Limb (tissue), 2 donors: ENCODE data around the gene CKAP5.

ENCODE experiments used
- DNase-seq, 2 donors: peaks; one replicate each; pipeline ENCODE4 v3.0.0-alpha.2; 2016; ENCODE audit errors: extremely low spot score in 2 of 2

The CKAP5 gene

DNA sequence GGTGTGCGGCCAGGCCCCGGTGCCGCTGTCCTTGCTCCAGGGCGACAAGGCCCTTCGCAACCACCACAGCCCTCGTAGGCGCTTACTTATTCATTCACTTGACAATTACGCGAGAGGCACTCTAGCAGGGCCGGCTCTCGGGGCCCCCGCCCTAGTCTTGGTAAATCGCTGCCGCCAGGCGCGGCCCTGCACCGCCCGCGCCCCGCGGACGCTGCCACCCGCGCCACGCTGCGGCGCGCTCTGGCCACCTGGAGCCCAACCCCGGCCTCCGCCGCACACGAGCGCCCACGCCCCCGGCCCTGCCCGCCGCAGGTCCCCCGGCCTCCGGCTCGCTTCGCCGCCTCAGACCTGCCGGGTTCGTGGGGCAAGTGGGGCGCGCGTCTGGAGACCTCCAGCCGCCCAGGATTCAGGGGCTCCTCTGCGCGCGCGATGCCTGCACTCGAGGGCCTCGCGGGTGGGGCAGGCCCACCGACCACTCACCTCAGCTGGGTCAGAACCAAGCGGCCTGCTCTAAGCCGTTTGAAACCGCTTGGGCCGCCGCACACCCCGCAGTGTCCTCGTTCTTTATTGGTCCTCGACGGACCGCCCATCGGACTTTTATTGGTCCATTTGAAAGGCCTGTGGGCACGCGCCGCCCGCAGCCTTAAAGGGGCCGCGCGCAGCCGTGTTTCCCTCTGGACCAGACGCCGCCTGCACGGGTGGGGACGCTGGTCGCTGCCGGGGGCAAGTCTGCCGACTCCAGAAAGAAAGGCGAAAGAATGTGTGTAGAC lies at the start of gene CKAP5:
Gene CKAP5, minus strand, starts transcription at position 541 of the 770 bp plus-strand sequence. CDS start 25,049 bp downstream, outside the sequence.
- peak; percentile 91 to 93 for DNase-seq

DNA sequence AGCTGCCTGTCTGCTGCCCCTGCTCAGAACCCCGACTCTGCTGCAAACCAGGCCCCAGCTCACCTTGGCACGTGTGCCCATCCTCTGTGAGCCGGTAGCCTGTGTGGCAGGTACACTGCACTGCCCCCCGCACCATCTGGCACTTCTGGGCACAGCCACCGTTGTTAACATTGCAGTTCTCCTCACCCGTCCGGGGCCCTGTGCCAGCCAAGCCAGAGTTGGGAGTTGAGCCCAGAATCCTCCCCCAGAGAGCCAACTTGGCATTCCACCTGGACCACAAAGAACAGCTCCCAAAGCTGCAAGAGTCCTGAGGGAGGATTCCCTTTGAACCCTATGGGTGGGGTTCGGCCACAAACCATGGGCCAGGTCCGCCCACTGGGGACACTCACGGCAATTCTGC lies 49.7 kb upstream of the CKAP5 start:
- no peak for DNase-seq

DNA sequence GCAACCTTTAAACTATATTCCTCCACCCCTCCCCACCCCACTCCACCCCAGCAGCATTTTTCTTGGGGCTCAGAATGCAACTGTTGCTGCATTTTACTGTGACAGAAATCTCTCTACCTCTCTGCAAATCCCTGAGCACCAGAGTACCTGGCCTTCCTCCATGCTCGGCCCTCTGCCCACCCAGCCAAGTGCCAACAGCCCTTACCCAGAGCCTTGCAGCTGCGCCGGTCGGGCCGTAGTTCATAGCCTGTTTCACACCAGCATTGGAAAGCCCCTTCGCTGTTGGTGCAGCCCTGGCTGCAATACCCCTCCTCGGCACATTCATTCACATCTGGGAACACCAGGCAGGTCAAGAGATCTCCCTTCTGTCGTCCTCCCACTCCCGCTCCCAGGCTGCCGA lies 48.9 kb upstream of the CKAP5 start:
- no peak for DNase-seq

DNA sequence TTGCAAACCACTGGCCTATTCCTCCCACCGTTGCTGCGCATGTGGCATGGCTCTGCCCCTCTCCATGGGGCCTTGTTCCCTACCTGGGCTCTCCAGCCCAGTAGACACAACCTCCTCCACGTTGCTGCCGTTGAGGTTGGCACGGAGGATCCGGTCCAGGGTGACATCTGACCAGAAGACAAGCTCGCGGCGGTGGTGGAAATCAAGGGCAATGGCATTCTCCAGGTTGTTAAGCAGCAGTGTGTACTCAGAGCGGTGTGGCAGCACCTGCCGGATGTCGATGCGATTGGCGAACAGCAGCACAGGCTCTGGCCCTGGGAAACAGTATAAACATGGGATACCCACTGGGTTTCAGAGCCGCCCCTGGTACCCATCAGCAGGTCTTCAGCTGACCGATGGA lies 48.4 kb upstream of the CKAP5 start:
- no peak for DNase-seq

DNA sequence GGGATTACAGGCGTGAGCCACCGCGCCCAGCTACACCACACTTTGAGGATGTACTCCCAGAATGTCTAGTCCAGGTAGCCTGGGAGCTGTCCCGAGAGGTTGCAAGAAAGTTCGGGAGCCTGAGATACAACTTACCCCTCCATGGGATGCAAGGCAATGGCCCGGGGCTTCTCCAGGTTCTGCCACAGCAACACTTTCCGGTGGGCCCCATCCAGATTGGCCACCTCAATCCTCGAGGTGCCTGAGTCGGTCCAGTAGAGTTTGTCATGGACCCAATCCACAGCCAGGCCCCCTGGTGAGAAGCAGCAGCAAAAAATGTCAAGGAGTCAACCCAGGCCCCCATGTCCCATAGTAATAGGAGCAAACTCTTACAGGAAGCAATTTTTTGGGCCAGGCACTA lies 46.8 kb upstream of the CKAP5 start:
- no peak for DNase-seq

DNA sequence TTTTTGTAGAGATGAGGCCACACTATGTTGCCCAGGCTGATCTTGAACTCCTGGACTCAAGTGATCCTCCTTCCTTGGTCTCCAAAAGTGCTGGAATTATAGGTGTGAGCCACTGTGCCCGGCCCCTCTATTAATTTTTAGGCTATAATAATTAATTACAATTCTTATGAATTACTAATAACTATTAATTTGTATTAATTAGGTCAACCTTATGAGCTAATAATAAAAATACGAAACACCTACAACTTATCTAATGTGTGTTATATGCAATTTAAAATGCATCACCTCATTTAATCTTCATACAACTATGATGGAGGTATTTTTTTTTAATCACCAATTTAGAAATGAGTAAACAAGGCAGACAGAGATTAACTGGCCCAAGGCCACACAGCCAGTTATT lies 46.0 kb upstream of the CKAP5 start:
- no peak for DNase-seq

DNA sequence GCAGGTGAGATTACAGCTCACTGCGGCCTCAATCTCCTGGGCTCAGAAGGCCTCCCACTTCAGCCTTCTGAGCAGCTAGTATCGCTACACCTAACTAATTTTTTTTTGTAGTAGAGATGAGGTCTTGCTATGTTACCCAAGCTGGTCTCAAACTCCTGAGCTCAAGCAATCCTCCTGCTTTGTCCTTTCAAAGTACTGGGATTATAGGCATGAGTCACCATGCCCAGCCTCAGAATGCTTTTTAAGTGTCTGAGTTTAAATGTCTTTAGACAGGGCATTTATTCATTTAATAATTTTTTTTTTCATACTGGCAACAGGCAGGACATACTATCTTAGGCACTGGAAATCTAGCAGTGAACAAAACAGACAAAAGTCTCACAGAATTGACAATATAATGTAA lies 44.6 kb upstream of the CKAP5 start:
- DNase-seq: no peak

DNA sequence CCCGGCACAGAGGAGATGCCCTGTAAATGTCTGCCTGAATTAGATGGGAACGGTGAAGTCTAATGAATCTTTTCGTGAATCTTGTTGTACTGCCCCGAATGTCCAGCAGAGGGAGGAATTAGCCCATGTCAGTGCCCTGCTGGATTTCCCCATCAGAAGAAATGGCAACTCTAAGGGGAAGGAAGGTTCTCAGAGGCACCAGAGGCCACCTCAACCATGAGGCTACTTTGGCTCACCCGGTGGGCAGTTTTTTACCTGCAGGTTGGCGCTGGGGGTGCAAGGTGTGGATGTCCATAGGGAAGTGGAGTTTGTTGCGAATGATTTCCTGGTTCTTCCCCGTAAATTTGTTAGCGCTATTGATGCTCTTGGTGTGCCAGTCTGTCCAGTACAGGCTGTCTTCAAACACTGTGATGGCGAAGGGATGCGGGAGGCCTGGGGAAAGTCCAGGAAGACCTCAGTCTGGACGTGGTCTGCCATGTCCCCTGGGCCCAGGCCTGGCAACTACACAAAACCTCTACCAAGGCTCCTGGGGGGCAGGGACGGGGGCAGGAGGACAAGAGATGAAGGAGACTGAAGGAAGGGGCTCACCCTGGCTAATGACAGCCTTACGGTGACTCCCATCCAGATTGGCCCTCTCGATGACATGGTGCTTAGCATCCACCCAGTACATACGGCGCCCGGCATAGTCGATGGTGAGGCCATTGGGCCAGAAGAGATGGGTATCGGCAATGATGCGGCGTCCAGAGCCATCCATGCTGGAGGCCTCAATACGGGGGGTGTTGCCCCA lies 43.8 kb upstream of the CKAP5 start:
- DNase-seq: peak; percentile 80 to 81

DNA sequence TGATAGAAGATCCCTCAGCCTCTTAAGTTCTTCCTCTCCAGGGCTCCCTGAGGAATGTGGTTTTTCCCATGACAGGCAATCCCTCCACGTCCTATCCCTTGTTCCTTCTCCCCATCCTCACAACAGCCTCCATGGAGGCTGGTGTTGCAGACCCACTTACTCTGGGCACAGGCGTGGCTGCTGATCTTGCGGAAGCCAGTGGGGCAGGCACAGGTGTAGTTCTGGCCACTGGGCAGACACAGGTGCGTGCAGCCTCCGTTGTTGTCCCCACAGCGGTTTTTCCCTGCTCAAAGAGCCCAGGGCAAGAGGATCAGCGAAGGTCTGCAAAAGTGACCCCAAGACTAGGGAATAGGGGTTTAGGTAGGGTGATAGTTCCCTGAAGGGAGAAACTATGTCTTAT lies 43.2 kb upstream of the CKAP5 start:
- no peak for DNase-seq

DNA sequence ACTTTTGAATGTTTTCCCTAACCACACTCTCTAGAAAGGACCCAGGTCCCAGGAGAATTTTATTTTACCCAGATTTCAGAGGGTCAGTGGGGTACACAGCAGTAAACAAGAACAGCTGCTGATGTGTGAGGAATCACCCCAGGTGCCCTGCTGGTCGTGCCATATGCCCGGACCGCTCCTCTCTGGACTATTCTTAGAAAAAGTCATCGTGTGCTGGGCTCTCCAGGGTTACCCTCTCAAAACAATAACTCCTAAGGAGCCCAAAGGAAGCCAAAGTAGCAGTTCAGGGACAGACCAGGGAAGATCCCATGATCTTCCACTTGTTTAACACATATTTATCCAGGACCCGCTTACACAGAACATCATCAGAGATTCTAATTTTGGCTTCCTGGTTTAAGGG lies 42.6 kb upstream of the CKAP5 start:
- no peak for DNase-seq

DNA sequence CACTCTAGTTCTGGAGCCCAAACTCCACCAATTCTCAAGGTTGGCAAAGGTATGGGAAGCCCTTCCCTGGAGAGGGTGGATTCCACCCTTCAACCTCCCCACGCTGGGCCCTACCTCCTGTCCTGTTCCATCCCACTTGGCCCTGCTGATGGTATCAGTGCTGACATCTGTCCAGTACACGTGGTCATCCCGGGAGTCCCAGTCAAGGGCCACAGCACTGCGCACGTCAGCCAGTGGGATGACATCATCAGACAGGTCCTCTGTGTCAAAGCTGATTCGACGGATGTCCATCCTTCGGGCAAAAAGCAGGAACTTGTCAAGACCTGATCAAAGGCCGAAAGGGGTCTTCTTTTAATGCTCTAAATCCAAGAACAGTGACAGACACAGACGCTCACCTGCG lies 40.1 kb upstream of the CKAP5 start:
- DNase-seq: no peak

DNA sequence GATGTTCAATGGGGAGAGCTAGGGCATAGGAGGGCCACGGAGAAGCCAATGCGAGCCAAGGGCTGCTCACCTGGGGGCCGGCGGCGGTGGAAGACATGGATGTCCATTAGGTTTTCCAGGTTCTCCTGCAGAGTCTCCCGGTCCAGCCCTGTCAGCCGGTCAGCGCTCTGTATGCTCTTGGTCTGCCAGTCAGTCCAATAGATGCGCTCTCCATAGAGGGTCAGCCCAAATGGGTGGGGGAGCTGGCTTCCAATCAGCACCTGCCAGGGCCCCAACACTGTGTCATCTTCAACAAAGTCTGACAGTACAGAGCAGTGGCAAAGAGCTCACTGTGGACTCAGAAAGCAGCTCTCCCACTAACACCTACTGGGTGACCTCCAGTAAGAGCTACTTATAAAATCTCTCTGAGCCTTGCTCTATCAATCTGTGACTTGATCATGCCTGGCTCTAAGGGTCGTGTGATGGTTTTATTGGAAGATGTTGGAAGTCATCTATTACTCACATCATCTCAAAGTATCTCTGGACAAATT lies 33.0 kb upstream of the CKAP5 start:
- no peak for DNase-seq

DNA sequence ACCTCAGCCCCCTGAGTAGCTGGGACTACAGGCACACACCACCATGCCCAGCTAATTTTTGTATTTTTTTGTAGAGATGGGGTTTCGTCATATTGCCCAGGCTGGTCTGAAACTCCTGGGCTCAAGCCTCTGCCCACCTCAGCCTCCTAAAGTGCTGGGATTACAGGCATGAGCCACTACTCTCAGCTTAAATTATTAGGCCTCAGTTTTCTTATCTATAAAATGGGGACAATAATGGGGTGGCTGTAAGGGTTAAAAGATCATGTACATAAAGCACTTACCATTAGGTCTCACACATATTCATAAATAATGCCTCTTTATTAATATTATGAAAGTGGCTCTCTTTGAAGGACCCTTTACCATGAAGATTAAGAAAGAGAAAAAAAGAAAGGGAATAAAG lies 31.5 kb upstream of the CKAP5 start:
- DNase-seq: no peak

DNA sequence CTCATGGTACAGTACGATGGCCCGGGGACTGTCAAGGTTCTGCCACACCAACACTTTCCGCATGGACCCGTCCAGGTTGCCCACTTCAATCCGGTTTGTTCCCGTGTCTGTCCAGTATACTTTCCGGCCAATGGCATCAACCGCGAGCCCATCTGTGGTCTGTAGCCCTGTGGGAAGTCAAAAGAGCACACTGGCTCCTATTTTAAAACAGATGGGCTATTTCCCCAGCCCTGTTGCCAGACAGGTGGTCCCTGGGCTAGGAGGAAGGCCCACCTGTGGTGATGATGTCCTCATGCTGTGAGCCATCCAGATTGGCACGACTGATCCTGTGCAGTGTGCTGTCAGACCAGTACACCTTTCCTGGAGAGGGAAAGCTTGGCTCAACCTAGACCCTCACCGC lies 30.4 kb upstream of the CKAP5 start:
- no peak for DNase-seq

DNA sequence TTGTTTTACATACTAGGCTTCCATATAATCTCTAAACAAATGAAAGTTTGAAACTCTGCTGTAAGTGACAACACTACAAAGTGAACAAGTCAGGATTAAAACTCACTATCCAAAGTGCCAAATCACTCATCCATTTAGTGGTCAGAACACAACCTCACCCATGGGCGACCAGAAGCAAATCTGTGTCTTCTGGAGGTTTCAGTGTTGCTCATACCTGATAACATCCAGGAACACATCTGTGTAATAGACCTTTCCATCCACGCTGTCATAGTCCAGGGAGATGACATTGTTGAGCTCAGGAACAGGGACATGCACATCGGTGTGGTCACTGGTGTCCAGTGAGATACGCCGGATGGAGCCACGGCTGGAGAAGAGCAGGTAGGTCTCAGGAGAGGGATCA lies 28.5 kb upstream of the CKAP5 start:
- no peak for DNase-seq

DNA sequence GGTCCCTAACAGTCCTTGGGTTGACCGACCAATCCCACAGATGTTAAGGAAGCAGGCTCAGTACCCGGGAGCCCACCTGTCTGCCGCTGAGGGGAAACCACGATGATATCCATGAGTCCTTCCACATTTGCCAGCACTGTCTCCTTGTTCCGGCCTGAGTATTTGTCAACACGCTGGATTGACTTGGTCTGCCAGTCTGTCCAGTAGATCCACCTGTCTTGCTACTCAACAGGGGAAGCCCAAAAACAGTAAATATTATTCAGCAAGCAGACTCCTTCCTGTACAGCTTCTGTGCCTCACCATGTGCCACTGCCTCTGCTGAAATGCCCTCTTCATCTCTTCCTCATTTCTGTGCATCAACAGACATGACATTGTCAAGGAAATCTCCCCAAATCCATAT lies 22.8 kb upstream of the CKAP5 start:
- DNase-seq: no peak

DNA sequence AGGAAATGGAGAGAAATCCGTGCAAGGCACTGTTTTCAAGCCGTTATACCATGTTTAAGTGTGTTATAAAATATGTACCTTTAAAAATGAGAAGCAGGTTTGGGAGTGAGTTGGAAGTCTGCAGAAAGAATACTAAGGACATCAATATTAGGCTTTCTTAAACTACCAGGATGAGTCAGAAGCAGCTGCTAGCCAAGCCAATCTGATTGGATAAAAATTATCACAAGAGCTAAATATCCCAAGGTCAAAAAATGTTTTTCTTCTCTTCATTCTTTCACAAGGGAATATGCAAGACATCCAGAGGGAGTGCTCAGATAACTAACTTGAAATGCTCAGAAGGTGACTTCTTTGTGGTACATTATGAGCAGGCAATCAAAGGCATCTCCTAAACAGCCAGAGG lies 19.3 kb upstream of the CKAP5 start:
- DNase-seq: no peak

DNA sequence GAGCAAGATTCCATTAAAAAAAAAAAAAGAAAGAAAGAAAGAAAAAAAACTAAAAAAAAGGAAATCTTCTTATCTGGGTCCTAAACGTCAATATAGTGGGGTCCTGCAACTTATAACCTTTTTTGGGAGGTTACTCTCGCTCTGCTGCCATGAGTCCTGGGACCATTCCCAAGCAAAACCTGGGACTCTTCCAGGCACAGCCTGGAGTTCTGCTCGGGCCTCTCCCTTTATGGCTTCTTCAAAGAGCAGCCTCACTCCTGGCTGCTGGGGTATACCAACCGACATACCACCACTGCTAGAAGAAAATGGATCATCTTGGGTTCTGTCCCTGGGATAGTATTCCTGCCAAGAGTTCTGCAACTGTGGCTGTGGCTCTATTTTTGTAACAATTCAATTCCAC lies 14.1 kb upstream of the CKAP5 start:
- no peak for DNase-seq

DNA sequence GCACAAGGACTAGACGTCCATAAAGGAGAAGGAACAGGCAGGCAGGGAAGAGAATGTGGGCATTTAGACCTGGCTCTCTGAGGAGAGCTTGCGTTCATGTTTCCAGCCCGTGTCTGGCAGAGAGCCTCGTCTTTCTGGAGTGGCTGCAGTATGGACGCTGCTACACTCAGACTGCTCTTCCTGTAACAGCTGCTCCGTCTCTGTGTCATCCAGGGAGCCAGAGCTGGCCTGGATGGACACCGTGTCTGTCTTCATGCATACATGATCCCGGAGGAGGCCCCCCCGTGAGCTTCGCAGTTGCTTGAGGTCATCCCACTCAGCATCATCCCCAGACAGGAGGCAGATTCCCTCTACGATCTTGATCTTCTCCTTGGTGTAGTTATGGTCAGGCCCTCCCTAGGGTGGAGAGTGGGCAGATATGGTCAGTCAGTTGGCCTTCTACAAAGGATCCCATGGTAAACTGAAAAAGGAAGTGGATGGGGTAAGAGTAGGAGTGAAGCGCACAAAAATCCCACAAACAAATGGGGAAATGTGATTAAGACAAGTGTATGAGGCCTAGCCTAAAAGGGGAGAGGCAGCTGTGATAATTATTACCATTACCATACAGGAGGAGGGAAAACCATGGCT lies 13.0 kb upstream of the CKAP5 start:
- no peak for DNase-seq

DNA sequence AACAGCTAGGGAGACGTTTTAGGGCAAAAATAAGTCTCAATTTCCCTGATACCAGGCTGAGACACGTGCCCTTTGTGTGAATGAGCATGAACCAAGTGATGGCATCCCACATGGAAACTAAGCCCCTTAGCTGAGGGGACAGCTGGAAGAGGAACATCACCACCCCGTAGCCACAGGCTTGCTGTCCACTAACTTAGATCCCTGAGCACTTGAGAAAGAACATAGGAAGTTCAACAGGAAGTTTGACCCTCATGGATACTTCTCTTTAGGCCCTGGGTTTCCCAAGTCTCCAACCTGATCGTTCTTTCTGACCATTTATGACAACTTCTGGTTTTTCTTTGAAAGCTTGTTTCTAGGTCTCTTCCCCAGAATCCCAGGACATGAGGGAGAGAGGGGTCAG lies 11.6 kb upstream of the CKAP5 start:
- DNase-seq: no peak

DNA sequence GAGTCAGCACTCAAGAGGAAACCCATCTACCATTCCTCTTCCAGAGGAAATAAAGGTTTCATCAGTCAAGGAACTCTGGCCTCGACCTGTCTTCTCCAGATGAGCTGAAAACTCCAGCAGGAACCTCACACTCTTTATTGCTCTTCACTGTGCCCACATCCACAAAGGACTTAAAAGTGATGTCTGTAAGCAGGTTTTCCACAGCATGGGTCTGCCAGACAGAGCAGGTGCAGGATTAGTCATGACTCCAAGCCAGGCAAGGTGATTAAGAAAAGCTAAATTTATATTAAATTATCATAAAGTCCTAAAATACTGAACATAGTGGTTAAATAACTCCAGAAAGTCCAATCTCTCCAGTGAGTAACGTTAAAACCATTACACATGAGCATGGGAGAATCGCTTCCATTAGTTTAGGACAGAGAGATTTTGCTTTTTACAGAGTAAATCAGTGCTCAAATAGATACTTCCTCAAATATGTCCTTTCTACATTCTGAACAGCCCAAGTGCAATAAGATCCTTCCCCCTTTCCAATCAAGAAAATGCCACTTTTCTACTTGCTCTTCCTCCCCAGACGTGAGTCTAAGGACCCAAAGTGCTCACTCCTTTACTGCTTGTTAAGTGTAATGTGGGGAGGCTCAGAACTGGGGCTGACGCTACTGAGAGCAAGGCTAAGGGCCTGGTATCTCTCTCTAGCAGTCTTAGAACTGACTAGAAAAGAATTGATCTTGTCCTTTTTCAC lies 10.7 kb upstream of the CKAP5 start:
- DNase-seq: no peak

DNA sequence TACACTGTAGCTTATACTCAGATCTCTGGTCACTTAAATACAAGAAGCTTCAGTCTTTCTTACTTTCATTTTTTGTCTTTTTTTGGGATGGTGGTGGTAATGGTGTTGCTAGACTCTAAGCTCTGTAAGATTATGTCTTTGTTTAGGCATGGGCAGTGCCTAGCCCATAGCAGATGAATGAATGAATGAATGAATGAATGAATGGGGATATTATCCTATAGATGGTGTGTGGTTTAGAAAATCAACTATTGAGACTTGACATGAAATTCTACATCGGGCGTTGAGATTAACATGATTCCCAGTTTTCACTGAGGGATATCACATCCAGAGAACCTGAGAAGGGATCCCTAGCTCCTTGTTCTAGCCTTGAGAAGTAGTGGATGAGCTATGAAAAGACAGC lies 9.8 kb upstream of the CKAP5 start:
- DNase-seq: no peak
